NCI-H1092 treated with DMSO at 0.1 percent for 48 hours (cell line): ENCODE measurements around the gene CDC42.
A peak's percentile ranks its signal among the peaks of the same experiment; 100 is the strongest.

Source experiments
- DNase-seq: peaks from one replicate; lab custom pipeline; 2025; lab: John Stamatoyannopoulos, UW

CDC42 gene

GRCh38 chr1:22128392-22128791, 75.9 kb downstream of the CDC42 start:
- no peak for DNase-seq

- DNase-seq, result no peak
These were observed 77.1 kb downstream of the CDC42 start for GRCh38 chr1:22129501-22130117.

- no peak for DNase-seq
These were observed 78.6 kb downstream of the CDC42 start for GRCh38 chr1:22131062-22131461.

DNA sequence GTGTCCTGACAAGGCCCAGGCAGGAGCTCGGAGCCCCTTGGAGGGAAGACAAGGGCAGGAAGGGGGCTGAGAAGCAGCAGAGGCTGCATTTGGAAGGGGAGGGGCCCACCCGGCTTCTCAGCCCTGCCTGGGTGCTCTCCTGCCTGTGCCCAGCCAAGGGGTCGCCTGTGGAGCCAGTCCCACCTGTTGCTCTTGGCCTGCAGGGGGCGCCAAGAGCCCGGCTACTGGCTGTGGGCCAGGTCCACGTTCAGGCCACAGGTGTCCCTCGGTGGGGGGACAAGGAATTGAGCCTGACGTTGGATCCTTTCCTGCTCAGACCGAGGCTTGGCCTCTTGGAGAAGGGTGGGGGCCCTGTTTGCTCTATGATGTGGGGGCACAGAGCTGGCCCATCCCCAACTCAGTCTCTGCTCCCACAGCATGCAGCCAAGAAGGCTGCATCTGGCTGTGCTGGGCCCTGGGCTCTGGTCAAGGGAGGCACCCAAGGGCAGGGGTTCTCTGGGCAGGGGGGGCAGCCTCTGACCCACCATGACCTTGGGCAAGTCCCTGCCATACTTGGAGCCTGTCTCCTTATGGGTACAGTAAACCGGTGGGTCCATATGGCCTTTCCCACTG, 79.5 kb downstream of the CDC42 start:
- DNase-seq, result peak; percentile 49

- no peak for DNase-seq
These were observed 80.2 kb downstream of the CDC42 start for GRCh38 chr1:22132517-22133235.

GRCh38 chr1:22133247-22133930, 80.9 kb downstream of the CDC42 start:
- no peak for DNase-seq

DNA sequence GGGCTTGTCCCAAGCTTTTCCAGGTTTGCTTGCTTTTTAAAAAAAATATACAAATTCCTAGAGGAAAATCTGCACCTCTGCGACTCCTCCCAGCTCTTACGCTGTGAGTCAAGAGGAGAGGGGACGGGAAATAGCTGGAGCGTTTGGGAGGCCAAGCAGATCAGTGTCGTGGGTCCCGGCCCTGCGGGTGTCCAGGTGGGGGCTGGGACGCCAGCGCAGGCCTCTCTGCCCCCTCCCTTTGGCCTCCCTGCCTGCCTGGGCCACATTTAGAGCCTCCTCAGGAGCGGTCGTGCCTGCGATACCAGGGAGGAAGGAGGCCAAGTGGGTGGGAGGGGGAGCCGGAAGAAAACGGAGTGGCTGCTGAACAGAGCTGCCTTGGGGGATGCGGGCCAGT, 81.4 kb downstream of the CDC42 start:
- no peak for DNase-seq

GRCh38 chr1:22137004-22137720, 84.7 kb downstream of the CDC42 start:
- DNase-seq, result no peak

- DNase-seq, result peak; percentile 24
These were observed 86.6 kb downstream of the CDC42 start for GRCh38 chr1:22139066-22139594.

GRCh38 chr1:22139817-22140216, 87.3 kb downstream of the CDC42 start:
- DNase-seq, result no peak
